ENCODE data around the gene PRODH2. TPM values are rescaled to one million over a fixed set of nuclear protein-coding genes. Genes with fewer than 3 reads are reported as not detected.

Gene PRODH2
- total RNA-seq, 1 donor from 2014 or later: not detected

- no peaks in the 10 kb centered on the region for H3K4me1 ChIP-seq
- ATAC-seq (no peak), DNase-seq (peak; percentile 62)
- H3K9me3 ChIP-seq: no peaks in the 10 kb centered on the region
- intact Hi-C loops (cut with DNase I): no loop called here
- no peak overlapping the region for H3K4me3 ChIP-seq
- no peaks in the 10 kb centered on the region for H3K27me3 ChIP-seq
- no peak for TF ChIP-seq CTCF (IDR thresholded peaks at IDR 0.05)
- no peak overlapping the region for H3K27ac ChIP-seq
- H3K36me3 ChIP-seq: no peaks in the 10 kb centered on the region
These were observed 30.1 kb downstream of the PRODH2 start for GRCh38 chr19:35782589-35782988.

- Histone ChIP-seq H3K4me3 (no peak overlapping the region), H3K27me3 (no peaks in the 10 kb centered on the region), H3K36me3 (no peaks in the 10 kb centered on the region), H3K27ac (no peak overlapping the region), H3K9me3 (no peaks in the 10 kb centered on the region), H3K4me1 (no peaks in the 10 kb centered on the region)
- TF ChIP-seq CTCF (IDR thresholded peaks at IDR 0.05): no peak
- intact Hi-C loops (cut with DNase I): no loop called here
- no peak for DNase-seq
- ATAC-seq: no peak
These were observed 31.0 kb downstream of the PRODH2 start for GRCh38 chr19:35781650-35782049.

- no peaks in the 10 kb centered on the region for H3K27me3 ChIP-seq
- no peak overlapping the region for H3K4me3 ChIP-seq
- ATAC-seq: no peak
- H3K4me1 ChIP-seq: no peaks in the 10 kb centered on the region
- intact Hi-C loops (cut with DNase I): no loop called here
- DNase-seq: no peak
- H3K36me3 ChIP-seq: no peaks in the 10 kb centered on the region
- H3K9me3 ChIP-seq: no peaks in the 10 kb centered on the region
- H3K27ac ChIP-seq: no peak overlapping the region
- no peak for TF ChIP-seq CTCF (IDR thresholded peaks at IDR 0.05)
These were observed 31.9 kb downstream of the PRODH2 start for GRCh38 chr19:35780717-35781116.

- ATAC-seq (no peak), DNase-seq (no peak)
- Histone ChIP-seq H3K27me3 (no peaks in the 10 kb centered on the region), H3K9me3 (no peaks in the 10 kb centered on the region), H3K36me3 (no peaks in the 10 kb centered on the region), H3K4me1 (no peaks in the 10 kb centered on the region), H3K4me3 (no peak overlapping the region), H3K27ac (no peak overlapping the region)
- intact Hi-C loops (cut with DNase I): no loop called here
- TF ChIP-seq CTCF (IDR thresholded peaks at IDR 0.05): no peak
These were observed 32.6 kb downstream of the PRODH2 start for GRCh38 chr19:35780058-35780457.

GRCh38 chr19:35779033-35779432 is 33.6 kb downstream of the PRODH2 start:
- Histone ChIP-seq H3K27ac (no peak overlapping the region), H3K36me3 (no peaks in the 10 kb centered on the region), H3K4me1 (peaks cover 4% of the 10 kb centered on the region), H3K9me3 (no peaks in the 10 kb centered on the region), H3K27me3 (no peaks in the 10 kb centered on the region), H3K4me3 (no peak overlapping the region)
- DNase-seq: no peak
- ATAC-seq: no peak
- intact Hi-C loops (cut with DNase I): no loop called here
- no peak for TF ChIP-seq CTCF (IDR thresholded peaks at IDR 0.05)

GRCh38 chr19:35777961-35778360 is 34.7 kb downstream of the PRODH2 start:
- no peak for ATAC-seq
- intact Hi-C loops (cut with DNase I): no loop called here
- no peak overlapping the region for H3K4me3 ChIP-seq

More at GRCh38 chr19:35777961-35778360, 34.7 kb downstream of the PRODH2 start:
- Histone ChIP-seq H3K4me1 (peaks cover 4% of the 10 kb centered on the region), H3K27ac (no peak overlapping the region), H3K9me3 (no peaks in the 10 kb centered on the region), H3K27me3 (no peaks in the 10 kb centered on the region), H3K36me3 (no peaks in the 10 kb centered on the region)
- no peak for TF ChIP-seq CTCF (IDR thresholded peaks at IDR 0.05)
- DNase-seq: no peak

Data from upper lobe of right lung (tissue), 1 donor.